HEK293T (cell line): ENCODE data around the gene TMEFF2.

Experiments used
- ARNT ChIP-seq: fragments of 450-650 bp; IDR thresholded peaks from 2 replicates; pipeline ENCODE4 v1.6.1; 2017; ENCODE audit warnings: mild to moderate bottlenecking
- BHLHE40 ChIP-seq: fragments of 450-650 bp; IDR thresholded peaks from 2 replicates; pipeline ENCODE4 v1.6.1; 2016; ENCODE audit warnings: mild to moderate bottlenecking, moderate library complexity, borderline replicate concordance
- ELF4 ChIP-seq: fragments of 450-650 bp; IDR thresholded peaks from 2 replicates; pipeline ENCODE4 v1.6.1; 2017; ENCODE audit warnings: antibody characterized with exemption
- FOXA1 ChIP-seq: fragments of 450-650 bp; IDR thresholded peaks from 2 replicates; pipeline ENCODE4 v1.6.1; 2016; ENCODE audit warnings: mild to moderate bottlenecking
- FOXK2 ChIP-seq: fragments of 450-650 bp; IDR thresholded peaks from 2 replicates; pipeline ENCODE4 v1.6.1; 2016; ENCODE audit warnings: mild to moderate bottlenecking
- FOXM1 ChIP-seq: fragments of 450-650 bp; IDR thresholded peaks from 2 replicates; pipeline ENCODE4 v1.6.1; 2017; ENCODE audit warnings: mild to moderate bottlenecking, borderline replicate concordance
- LEF1 ChIP-seq: fragments of 450-650 bp; IDR thresholded peaks from 2 replicates; pipeline ENCODE4 v1.6.1; 2017; ENCODE audit warnings: mild to moderate bottlenecking, borderline replicate concordance
- NFRKB ChIP-seq: fragments of 450-650 bp; IDR thresholded peaks from 2 replicates; pipeline ENCODE4 v1.6.1; 2016; ENCODE audit warnings: mild to moderate bottlenecking, moderate library complexity
- SP1 ChIP-seq: fragments of 450-650 bp; IDR thresholded peaks from 2 replicates; pipeline ENCODE4 v1.6.1; 2017
- SUZ12 ChIP-seq: fragments of 450-650 bp; IDR thresholded peaks from 2 replicates; pipeline ENCODE4 v1.6.1; 2016; ENCODE audit warnings: mild to moderate bottlenecking

DNA sequence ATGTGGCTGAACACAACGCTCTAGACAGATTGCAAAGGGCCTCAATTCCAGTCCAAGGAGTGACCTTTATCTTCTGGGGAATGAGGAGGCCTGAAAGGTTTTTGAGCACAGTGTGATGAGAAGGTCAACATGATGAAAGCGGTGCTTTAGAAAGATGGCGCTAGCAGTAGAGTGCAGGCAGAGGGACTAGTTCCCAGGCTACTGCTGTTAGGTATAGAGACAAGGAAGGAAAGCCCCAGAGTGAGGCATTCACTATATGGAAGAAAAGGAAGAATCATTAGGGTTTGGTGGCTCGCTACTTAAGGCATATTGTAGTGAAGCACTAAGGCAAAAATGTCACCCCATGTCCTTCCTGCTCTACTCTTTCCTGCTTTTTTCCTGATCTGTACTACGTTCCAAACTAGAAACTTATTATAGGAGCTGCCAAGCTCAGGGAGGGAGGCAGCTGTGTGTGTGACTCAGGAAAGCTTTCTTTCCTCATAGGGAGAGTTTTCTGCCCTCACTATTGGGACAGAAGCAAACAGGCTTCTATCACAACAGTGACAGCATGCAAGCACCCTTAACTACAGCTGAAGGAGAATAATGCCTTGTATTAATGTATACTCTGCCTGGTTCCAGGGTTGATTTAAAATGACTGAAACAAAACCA is 187.0 kb downstream of the TMEFF2 start:
- TF ChIP-seq SUZ12, result no peak
- TF ChIP-seq BHLHE40, result no peak
- no peak for TF ChIP-seq SP1
- TF ChIP-seq FOXA1, result no peak
- no peak for TF ChIP-seq NFRKB
- TF ChIP-seq FOXM1, result no peak
- no peak for TF ChIP-seq FOXK2
- no peak for TF ChIP-seq LEF1
- no peak for TF ChIP-seq ELF4
- TF ChIP-seq ARNT, result no peak
